ENCODE results near the gene COL5A1.

The COL5A1 gene

DNA sequence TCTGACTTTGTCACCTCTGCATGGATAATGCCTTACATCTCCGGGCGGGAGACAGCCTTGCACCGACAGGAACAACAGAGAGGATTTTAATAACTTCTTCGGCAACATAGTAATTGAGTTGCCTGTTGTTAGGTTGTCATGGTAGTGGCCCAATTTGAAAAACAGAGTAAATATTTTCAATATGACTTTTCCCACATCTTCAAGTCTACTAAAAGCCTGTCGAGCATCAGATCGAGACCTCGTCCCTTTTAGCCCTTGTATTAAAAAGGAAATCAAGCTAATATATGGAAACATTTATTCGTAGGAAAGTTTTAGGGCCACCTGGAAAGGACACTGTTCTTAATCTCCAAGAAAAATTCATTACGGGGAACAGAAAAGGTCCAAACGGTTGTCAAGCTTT lies 168.2 kb downstream of the COL5A1 start:
- DNase-seq (ENCODE audit: low read depth in 1 of 2, low spot score in 1 of 2) = no peak
- in situ Hi-C loops (cut with HindIII; ENCODE audit: low pct_unique_long_range_greater_than_20kb, low sequenced_read_pairs) = no loop called here
- TF ChIP-seq JUND (IDR thresholded peaks at IDR 0.05; ENCODE audit: low read depth) = no peak

DNA sequence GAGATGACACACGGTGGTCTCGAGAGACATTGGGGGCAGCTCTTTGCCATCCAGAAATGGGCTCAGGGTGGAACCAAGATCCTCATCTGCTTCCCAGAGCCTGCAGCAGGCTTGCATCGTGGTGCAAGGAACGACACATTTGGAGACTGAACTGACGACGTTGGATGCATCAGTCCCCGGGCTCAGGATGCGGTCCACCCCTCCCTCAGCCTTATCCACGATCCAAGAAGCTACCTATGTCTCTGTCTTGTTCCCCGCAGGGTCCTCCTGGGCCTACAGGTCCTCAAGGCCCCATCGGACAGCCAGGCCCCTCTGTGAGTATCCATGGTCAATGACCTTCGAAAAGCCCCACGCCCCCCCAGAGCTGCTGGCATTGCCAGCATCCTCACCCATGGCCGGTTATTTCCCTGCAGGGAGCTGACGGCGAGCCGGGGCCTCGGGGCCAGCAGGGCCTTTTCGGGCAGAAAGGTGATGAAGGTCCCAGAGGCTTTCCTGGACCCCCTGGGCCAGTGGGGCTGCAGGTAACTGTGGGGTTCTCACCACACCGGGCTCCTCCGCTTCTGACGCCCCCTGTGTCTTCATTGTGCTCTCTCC lies 169.6 kb downstream of the COL5A1 start:
- no peak for TF ChIP-seq JUND (IDR thresholded peaks at IDR 0.05; ENCODE audit: low read depth)
- in situ Hi-C loops (cut with HindIII; ENCODE audit: low pct_unique_long_range_greater_than_20kb, low sequenced_read_pairs) = no loop called here
- no peak for DNase-seq (ENCODE audit: low read depth in 1 of 2, low spot score in 1 of 2)

DNA sequence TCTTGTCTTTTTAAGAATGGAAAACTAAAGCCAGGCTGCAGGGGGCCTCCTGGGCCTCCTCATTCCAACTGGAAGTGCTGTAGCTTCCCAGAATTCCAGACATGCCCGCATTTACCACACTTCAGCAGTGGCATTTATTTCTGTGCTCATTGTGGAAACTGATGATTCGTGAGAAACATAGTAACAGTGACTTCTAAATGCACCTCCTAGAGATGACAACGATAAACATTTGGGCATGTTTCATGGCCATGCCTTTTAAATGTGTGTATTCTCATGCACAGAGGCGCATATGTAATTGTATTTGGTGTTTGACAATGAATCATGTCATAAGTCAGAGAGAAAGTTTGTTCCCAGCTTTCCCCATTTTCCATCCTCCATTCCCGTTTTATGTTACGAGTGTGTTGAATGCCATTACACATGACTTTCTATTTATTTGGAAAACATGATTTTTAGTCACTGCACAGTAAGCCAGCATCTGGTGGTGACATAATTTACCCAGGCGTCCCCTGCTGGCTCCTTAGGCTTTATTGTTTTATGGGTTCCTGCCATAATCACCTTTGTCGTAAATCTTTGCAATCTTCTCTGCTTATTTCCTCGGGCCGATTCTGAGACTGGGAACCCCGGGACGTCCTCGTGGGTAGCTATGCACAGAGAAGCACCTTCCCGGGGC lies 170.2 kb downstream of the COL5A1 start:
- no peak for TF ChIP-seq JUND (IDR thresholded peaks at IDR 0.05; ENCODE audit: low read depth)
- in situ Hi-C loops (cut with HindIII; ENCODE audit: low pct_unique_long_range_greater_than_20kb, low sequenced_read_pairs) = no loop called here
- no peak for DNase-seq (ENCODE audit: low read depth in 1 of 2, low spot score in 1 of 2)

DNA sequence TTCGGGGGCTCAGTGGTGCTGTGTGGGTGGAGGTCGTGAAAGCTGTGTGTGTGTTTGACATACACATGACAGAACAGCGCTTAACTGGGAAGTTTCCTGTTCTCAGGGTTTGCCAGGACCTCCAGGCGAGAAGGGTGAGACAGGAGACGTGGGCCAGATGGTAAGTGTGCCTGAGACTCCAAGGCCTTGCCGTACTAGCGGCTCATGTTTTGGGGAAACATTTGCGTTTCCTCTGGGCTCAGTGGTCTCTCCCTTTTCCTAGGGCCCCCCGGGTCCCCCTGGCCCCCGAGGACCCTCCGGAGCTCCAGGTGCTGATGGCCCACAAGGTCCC lies 170.7 kb downstream of the COL5A1 start:
- no peak for TF ChIP-seq JUND (IDR thresholded peaks at IDR 0.05; ENCODE audit: low read depth)
- in situ Hi-C loops (cut with HindIII; ENCODE audit: low pct_unique_long_range_greater_than_20kb, low sequenced_read_pairs) = no loop called here
- DNase-seq (ENCODE audit: low read depth in 1 of 2, low spot score in 1 of 2) = no peak

DNA sequence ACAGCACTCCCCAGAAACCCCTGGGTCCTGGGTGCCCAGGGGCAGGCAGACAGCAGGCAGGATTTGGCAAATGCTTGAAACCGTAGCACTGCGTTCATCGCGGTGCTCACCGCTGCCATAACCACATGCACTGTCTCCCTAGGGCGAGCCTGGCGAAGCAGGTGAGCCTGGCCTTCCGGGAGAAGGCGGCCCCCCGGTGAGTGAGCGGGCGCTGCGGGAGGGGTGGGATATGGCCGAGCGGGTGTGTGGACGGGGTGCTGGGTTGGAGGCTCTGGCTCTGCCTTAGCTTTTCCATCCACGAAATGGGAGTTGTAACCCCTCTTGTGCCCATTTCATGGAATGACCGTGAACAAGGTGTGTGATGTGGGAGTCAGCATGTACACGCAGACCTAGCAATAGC lies 172.2 kb downstream of the COL5A1 start:
- in situ Hi-C loops (cut with HindIII; ENCODE audit: low pct_unique_long_range_greater_than_20kb, low sequenced_read_pairs) = no loop called here
- DNase-seq (ENCODE audit: low read depth in 1 of 2, low spot score in 1 of 2) = no peak
- no peak for TF ChIP-seq JUND (IDR thresholded peaks at IDR 0.05; ENCODE audit: low read depth)

DNA sequence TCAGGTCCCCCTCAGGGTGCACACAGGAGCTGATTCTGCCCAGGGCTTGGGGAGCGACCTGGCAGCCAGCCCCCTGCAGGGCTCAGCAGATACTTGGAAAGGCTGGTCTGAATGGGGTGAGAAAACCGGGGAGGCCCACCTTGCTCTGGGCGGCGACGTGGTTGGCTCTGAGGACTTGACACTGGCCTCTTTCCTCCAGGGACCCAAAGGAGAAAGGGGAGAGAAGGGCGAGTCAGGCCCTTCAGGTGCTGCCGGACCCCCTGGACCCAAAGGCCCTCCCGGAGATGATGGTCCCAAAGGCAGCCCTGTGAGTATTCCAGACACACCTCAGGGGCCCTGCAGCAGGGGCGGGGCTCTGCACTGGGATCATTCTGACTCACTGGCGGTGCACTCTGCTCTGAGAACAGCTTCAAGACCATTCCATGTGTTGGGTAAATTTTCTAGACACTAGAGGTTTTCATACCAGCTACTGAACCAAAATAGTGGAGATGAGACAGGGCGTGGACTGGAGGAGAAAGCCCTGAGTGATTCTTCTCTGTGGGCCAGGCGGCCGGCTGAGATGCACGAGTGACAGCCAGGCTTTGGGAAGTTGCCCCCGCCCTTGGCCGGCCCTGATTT lies 173.1 kb downstream of the COL5A1 start:
- DNase-seq (ENCODE audit: low read depth in 1 of 2, low spot score in 1 of 2) = no peak
- in situ Hi-C loops (cut with HindIII; ENCODE audit: low pct_unique_long_range_greater_than_20kb, low sequenced_read_pairs) = no loop called here
- no peak for TF ChIP-seq JUND (IDR thresholded peaks at IDR 0.05; ENCODE audit: low read depth)

DNA sequence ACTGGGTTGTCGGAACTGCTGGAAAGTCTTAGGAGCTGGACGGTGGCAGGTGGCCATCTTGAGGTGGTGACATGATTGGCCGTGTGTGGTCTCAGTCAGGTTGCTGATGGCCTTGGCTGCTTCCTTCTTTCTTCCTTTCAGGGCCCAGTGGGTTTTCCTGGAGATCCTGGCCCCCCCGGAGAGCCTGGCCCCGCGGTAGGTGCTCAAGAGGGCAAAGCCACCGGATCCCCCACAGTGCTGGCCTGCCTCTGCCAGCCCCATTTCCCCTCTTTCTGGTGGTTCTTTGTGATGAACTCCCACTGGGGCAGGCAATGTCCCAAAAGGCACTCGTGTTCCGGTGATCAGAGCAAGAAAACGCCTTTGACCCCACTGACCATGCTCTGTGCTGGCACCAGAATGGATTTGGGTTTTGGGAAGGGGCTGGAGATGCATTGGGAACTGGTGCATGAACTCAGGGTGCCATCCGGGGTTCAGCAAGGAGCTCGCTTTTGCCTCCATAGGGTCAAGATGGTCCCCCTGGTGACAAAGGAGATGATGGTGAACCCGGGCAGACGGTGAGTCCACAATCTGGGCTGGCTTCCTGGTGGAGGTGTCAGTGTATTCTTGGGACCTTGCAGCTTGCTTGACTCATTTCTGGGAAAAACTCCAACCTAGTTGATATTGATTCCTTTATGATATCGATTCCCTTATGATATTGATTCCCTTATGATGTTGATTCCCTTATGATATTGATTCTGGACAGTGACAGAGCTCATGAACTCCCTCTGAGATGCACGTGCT lies 174.0 kb downstream of the COL5A1 start:
- no peak for TF ChIP-seq JUND (IDR thresholded peaks at IDR 0.05; ENCODE audit: low read depth)
- in situ Hi-C loops (cut with HindIII; ENCODE audit: low pct_unique_long_range_greater_than_20kb, low sequenced_read_pairs) = no loop called here
- DNase-seq (ENCODE audit: low read depth in 1 of 2, low spot score in 1 of 2) = no peak

DNA sequence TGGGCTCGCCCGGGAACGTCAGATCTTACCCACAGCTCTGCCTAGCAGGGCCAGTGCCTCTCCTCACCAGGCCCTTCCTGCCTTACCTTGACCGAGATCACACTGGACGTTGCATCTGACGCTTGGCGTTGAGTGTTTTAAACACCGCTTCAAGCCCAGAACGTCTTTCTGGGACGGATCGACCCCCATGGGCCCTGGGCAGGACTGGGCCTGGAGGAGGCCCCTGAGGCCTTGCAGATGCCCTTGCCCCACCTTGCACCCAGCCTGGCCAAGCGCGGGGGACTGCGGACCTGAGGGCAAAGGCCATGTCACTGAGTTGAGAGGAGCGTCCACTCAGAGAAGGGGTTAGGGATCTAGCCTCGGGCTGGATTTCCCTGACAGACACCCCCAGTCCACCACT lies 174.7 kb downstream of the COL5A1 start:
- no peak for DNase-seq (ENCODE audit: low read depth in 1 of 2, low spot score in 1 of 2)
- no peak for TF ChIP-seq JUND (IDR thresholded peaks at IDR 0.05; ENCODE audit: low read depth)
- in situ Hi-C loops (cut with HindIII; ENCODE audit: low pct_unique_long_range_greater_than_20kb, low sequenced_read_pairs) = no loop called here

DNA sequence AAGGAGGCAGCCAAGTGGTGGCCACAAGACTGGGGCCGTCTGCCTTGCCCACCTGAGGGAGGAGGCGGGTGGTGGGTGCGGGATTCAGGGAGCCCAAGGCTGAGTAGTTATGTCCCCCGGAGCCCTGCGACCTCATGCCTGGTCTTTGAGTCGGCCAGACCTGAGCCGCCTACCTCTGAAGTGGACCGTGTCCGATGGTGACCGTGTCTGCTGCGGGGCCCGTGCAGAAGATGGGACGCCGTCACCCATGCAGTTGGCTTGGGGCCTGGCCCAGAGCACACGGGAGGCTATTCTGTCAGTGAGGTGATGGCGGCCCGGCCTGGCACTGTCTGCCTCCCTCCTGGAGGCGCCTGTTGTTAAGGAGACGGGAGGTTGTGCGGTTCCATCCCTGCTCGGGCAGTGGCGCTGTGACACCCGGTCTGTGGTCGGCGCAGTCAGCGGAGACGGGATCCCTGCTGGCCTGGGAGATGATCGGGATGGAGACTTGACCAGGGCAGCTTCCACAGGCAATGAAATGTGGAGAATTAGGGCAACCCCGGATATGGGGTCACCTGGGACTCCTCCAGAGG lies 176.5 kb downstream of the COL5A1 start:
- no peak for DNase-seq (ENCODE audit: low read depth in 1 of 2, low spot score in 1 of 2)
- TF ChIP-seq JUND (IDR thresholded peaks at IDR 0.05; ENCODE audit: low read depth) = no peak
- in situ Hi-C loops (cut with HindIII; ENCODE audit: low pct_unique_long_range_greater_than_20kb, low sequenced_read_pairs) = no loop called here

DNA sequence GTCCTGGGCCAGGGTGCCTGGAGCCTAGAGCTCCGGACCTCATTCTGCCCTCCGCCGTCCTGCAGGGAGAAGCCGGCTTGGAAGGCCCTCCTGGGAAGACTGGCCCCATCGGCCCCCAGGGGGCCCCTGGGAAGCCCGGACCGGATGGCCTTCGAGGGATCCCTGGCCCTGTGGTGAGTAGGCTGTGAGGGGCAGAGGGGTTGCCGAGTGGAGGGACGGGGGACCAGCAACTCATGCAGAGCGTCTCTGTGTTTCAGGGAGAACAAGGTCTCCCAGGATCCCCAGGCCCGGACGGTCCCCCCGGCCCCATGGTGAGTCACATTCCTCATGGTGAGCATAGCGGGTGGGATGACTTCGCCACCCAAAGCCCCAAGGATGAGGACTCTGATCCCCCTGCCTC lies 177.0 kb downstream of the COL5A1 start:
- DNase-seq (ENCODE audit: low read depth in 1 of 2, low spot score in 1 of 2) = no peak
- in situ Hi-C loops (cut with HindIII; ENCODE audit: low pct_unique_long_range_greater_than_20kb, low sequenced_read_pairs) = no loop called here
- no peak for TF ChIP-seq JUND (IDR thresholded peaks at IDR 0.05; ENCODE audit: low read depth)

DNA sequence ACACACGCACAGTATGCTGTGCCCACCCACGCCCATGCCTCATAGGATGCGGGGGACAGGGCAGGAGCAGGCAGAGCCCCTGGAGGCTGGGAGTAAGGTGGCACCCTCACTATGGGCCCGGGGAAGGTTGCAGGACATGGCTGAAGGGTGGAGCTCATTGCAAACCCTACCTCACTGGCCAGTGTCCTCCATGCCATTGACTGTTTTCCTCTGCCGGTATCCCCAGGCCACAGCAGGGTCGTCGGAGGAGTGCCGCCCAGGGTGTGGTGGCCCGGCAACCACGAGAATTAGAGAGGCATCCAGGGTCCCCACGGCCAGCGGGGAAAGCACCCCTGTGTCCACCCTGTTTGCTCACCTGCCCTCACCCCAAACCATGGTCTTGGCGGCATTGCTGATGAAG lies 179.3 kb downstream of the COL5A1 start:
- DNase-seq (ENCODE audit: low read depth in 1 of 2, low spot score in 1 of 2) = no peak
- no peak for TF ChIP-seq JUND (IDR thresholded peaks at IDR 0.05; ENCODE audit: low read depth)
- in situ Hi-C loops (cut with HindIII; ENCODE audit: low pct_unique_long_range_greater_than_20kb, low sequenced_read_pairs) = no loop called here

DNA sequence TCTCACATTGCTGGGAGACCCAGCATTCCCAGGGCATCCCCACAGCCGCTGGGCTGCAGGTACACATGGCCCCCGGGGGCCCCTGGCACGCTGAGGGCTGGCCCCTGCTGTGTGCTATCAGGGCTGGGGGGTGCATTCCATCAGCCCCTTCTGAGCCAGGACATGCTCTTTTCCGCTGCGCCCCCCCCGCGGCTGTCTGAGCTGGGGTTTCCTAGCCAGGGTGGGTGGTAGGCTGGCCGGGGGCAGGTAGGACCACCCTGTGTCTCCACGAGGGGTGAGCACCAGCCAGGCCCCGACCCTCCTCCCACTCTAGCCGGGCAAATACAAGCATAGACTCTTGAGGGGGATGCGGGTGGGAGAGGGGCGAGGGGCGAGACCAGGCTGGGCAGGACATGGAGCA lies 180.9 kb downstream of the COL5A1 start:
- TF ChIP-seq JUND (IDR thresholded peaks at IDR 0.05; ENCODE audit: low read depth) = no peak
- no peak for DNase-seq (ENCODE audit: low read depth in 1 of 2, low spot score in 1 of 2)
- in situ Hi-C loops (cut with HindIII; ENCODE audit: low pct_unique_long_range_greater_than_20kb, low sequenced_read_pairs) = no loop called here

DNA sequence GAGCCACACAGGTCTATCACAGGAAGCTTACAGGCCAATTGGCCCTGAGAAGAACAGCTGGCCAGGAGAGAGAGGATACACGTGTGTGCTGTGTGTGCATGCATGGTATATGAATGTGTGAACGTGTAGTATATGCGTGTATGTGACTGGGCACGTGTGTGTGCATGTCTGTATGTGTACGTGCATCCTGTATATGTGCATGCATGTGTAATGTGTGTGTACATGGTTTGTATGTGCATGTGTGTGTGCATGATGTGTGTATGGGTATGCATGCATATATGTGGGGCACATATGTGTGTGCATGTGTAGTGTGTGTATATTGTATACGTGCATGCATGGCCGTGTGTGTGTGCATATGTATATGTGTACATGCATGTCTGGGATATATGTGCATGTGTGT lies 182.0 kb downstream of the COL5A1 start:
- in situ Hi-C loops (cut with HindIII; ENCODE audit: low pct_unique_long_range_greater_than_20kb, low sequenced_read_pairs) = no loop called here
- no peak for TF ChIP-seq JUND (IDR thresholded peaks at IDR 0.05; ENCODE audit: low read depth)

More for the DNA sequence above, 182.0 kb downstream of the COL5A1 start:
- no peak for DNase-seq (ENCODE audit: low read depth in 1 of 2, low spot score in 1 of 2)

Measured in T47D (cell line).